Bone marrow (tissue), 2 donors: ENCODE measurements around the gene EYS.
"Not testable (repeated sequence)": the region's sequence is repeated elsewhere in the genome, so short reads cannot be mapped to it uniquely, and the experiment has no call there.

Source experiments
- DNase-seq, 2 donors: peaks; one replicate each; lab custom pipeline; 2025; lab: John Stamatoyannopoulos, UW

The EYS gene

GRCh38 chr6:65633501-65633900, 73.5 kb downstream of the EYS start:
- no peak for DNase-seq

- no peak for DNase-seq
These were observed 75.3 kb downstream of the EYS start for GRCh38 chr6:65631711-65632110.

- not testable (repeated sequence) for DNase-seq
These were observed 79.5 kb downstream of the EYS start for GRCh38 chr6:65627434-65627999.

GRCh38 chr6:65627015-65627414, 80.0 kb downstream of the EYS start:
- no peak for DNase-seq

GRCh38 chr6:65623566-65623965, 83.5 kb downstream of the EYS start:
- DNase-seq = no peak

GRCh38 chr6:65610746-65611145, 96.3 kb downstream of the EYS start:
- DNase-seq = no peak

GRCh38 chr6:65595540-65595939, 111.5 kb downstream of the EYS start:
- DNase-seq = no peak

GRCh38 chr6:65570340-65570739, 136.7 kb downstream of the EYS start:
- DNase-seq = no peak

GRCh38 chr6:65569505-65569904, 137.5 kb downstream of the EYS start:
- no peak for DNase-seq

GRCh38 chr6:65569056-65569455, 138.0 kb downstream of the EYS start:
- not testable (repeated sequence) for DNase-seq

- no peak for DNase-seq
These were observed 140.9 kb downstream of the EYS start for GRCh38 chr6:65566117-65566516.

GRCh38 chr6:65558071-65558470, 149.0 kb downstream of the EYS start:
- no peak for DNase-seq

- DNase-seq = no peak
These were observed 149.8 kb downstream of the EYS start for GRCh38 chr6:65557224-65557623.

- no peak for DNase-seq
These were observed 160.1 kb downstream of the EYS start for GRCh38 chr6:65546894-65547293.

GRCh38 chr6:65545920-65546319, 161.1 kb downstream of the EYS start:
- DNase-seq = no peak

- no peak for DNase-seq
These were observed 168.4 kb downstream of the EYS start for GRCh38 chr6:65538644-65539043.

- DNase-seq = no peak
These were observed 169.4 kb downstream of the EYS start for GRCh38 chr6:65537600-65537999.

GRCh38 chr6:65531533-65531932, 175.5 kb downstream of the EYS start:
- DNase-seq = no peak

GRCh38 chr6:65524232-65524631, 182.8 kb downstream of the EYS start:
- DNase-seq = no peak

GRCh38 chr6:65505736-65506135, 201.3 kb downstream of the EYS start:
- DNase-seq = no peak

GRCh38 chr6:65501045-65501444, 206.0 kb downstream of the EYS start:
- no peak for DNase-seq

GRCh38 chr6:65483652-65484051, 223.4 kb downstream of the EYS start:
- DNase-seq = not testable (repeated sequence)

GRCh38 chr6:65469650-65470049, 237.4 kb downstream of the EYS start:
- DNase-seq = no peak

GRCh38 chr6:65468307-65468706, 238.7 kb downstream of the EYS start:
- no peak for DNase-seq

- DNase-seq = no peak
These were observed 245.9 kb downstream of the EYS start for GRCh38 chr6:65461121-65461520.
